Right lobe of liver (tissue), 6 donors: ENCODE measurements around the gene TTC28. TPM values are rescaled to one million over a fixed set of nuclear protein-coding genes. Genes with fewer than 3 reads are reported as not detected.

ENCODE experiments used
- ATAC-seq, 4 donors: fragments of 200-7000 bp; cut with Tn5 transposase; one replicate each; pipeline ENCODE4 v1.9.1; 2020; ENCODE audit warnings: mild to moderate bottlenecking in 4 of 4, moderate library complexity in 4 of 4
- DNase-seq, 3 donors: peaks; one replicate each; pipeline ENCODE4 v3.0.0-alpha.2; 2020
- H3K27ac ChIP-seq, 3 donors: fragments of 200-600 bp; one replicate each; pipeline ENCODE4 v1.8.0; 2022
- H3K27me3 ChIP-seq, 2 donors: fragments of 200-600 bp; one replicate each; pipeline ENCODE4 v1.8.0; 2022
- H3K36me3 ChIP-seq, 4 donors: fragments of 200-600 bp; sonication (generic) in 1 of 4; one replicate each; pipeline versions ENCODE4 v1.5.1 to v1.8.0; 2017 to 2022; ENCODE audit warnings: control low read depth in 1 of 4
- H3K4me1 ChIP-seq, 4 donors: fragments of 200-600 bp; sonication (generic) in 1 of 4; one replicate each; pipeline versions ENCODE4 v1.5.1 to v1.8.0; 2017 to 2022; ENCODE audit warnings: control low read depth in 1 of 4
- H3K4me3 ChIP-seq, 3 donors: fragments of 200-600 bp; one replicate each; pipeline ENCODE4 v1.8.0; 2022
- H3K9me3 ChIP-seq, 4 donors: fragments of 200-600 bp; sonication (generic) in 1 of 4; one replicate each; pipeline versions ENCODE4 v1.5.1 to v1.8.0; 2017 to 2022; ENCODE audit warnings: control low read depth in 1 of 4
- POLR2A ChIP-seq: fragments of 450-650 bp; IDR thresholded peaks from one replicate; pipeline ENCODE4 v1.6.1; 2017; ENCODE audit warnings: antibody characterized with exemption, mild to moderate bottlenecking
- WGBS: methylation state at CpG from one replicate; pipeline ENCODE4 v1.1.6; 2018; ENCODE audit warnings: low coverage, low lambda C conversion rate; ENCODE audit not compliant: insufficient coverage; ENCODE audit errors: missing lambda C conversion rate; 5-methylcytosine and 5-hydroxymethylcytosine counted together
- intact Hi-C, 2 donors: fragments of 100-400 bp; cut with DNase I; formaldehyde crosslinking; loops; one replicate each; pipeline versions ENCODE4 v1.11.2 to v1.14.1; 2022
- total RNA-seq, 6 experiments: library from RNA; depleted of rRNA in 2 of 6; stranded (reverse); fragments of >200 nt in 2 of 6; fragmentation: NEBNext Ultra II Directional in 3 of 6; extraction: Animal tissue kit (Norgen Biotek cat#: 25700) in 3 of 6; gene quantifications; one replicate each; pipeline versions ENCODE4 v1.1.0 to v1.2.4, GENCODE V29; 2016 to 2023
- TF ChIP-seq, protein P1 (sequence below), 4 donors: fragments of 200-600 bp in 3 of 4; fragments of 450-650 bp in 1 of 4; IDR thresholded peaks; one replicate each; pipeline versions ENCODE4 v1.5.1 to v1.8.0; 2016 to 2022; ENCODE audit warnings: antibody characterized with exemption in 4 of 4, mild to moderate bottlenecking in 2 of 4
- donor health status: DM: no; HTN: yes; CAD: no.
- donor health status: DM: no; HTN: no; CAD: no.
- donor health status: DM: no; HTN: no; CAD: no.
- donor health status: DM: no; HTN: yes; CAD: no.
- donor health status: DM: no; HTN: yes; CAD: no.

The TTC28 gene
- total RNA-seq, 6 experiments from 2014 or later = 9.4 to 38.3 (median 15.0) TPM

DNA sequence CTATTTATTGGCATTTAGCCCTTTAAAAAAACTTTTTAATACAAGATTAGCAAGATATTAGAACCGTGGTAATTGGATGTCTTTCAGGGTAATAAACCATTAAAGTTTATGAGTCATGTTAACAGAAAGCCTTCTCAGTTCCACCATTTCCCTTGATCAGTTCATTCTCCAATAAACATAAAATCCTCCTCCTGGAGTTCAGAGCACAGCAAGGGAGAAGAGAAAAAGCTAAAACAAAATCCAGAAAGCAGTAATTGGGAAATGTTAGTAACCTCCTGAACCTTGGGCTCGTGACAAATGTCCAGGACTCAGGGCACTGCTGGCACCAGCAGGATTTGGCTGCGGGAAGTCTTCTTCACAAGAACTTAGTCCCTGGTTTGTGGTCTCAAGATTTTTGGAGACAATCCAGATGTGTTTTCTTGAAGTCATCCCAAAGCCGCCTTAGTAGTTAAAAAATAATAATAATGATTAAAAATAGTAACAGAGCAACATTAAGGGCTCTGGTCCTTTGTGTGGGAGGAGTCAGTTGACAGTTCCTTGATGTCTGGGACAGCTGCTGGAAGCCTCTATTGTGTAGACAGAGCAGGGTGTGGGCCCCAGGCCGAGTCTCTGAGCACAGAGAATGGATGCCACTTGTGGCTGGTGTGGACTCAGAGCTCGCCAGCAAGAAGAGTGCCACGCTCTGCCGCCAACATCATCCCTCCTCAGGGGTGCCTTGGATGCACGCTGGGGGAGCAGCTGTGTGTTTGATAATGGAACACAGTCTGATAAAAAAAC lies 717.2 kb downstream of the TTC28 start:
- WGBS = 10% methylated on average over 3 of the region's 9 CpGs
- Histone ChIP-seq H3K9me3 (no peaks in the 10 kb centered on the region), H3K36me3 (no peaks in the 10 kb centered on the region), H3K27me3 (no peaks in the 10 kb centered on the region), H3K27ac (peak overlapping the region; percentile 56 to 91 (median 90)), H3K4me3 (no peak overlapping the region), H3K4me1 (peaks cover 0 to 50% (median 19%) of the 10 kb centered on the region in 4 donors)
- ATAC-seq = peak; percentile 61 to 78 (median 72)
- TF ChIP-seq, protein P1, sequence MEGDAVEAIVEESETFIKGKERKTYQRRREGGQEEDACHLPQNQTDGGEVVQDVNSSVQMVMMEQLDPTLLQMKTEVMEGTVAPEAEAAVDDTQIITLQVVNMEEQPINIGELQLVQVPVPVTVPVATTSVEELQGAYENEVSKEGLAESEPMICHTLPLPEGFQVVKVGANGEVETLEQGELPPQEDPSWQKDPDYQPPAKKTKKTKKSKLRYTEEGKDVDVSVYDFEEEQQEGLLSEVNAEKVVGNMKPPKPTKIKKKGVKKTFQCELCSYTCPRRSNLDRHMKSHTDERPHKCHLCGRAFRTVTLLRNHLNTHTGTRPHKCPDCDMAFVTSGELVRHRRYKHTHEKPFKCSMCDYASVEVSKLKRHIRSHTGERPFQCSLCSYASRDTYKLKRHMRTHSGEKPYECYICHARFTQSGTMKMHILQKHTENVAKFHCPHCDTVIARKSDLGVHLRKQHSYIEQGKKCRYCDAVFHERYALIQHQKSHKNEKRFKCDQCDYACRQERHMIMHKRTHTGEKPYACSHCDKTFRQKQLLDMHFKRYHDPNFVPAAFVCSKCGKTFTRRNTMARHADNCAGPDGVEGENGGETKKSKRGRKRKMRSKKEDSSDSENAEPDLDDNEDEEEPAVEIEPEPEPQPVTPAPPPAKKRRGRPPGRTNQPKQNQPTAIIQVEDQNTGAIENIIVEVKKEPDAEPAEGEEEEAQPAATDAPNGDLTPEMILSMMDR (IDR thresholded peaks at IDR 0.05) = no peak
- no peak for TF ChIP-seq POLR2A
- peak; percentile 52 to 84 (median 81) for DNase-seq
- intact Hi-C loops = no loop called here

DNA sequence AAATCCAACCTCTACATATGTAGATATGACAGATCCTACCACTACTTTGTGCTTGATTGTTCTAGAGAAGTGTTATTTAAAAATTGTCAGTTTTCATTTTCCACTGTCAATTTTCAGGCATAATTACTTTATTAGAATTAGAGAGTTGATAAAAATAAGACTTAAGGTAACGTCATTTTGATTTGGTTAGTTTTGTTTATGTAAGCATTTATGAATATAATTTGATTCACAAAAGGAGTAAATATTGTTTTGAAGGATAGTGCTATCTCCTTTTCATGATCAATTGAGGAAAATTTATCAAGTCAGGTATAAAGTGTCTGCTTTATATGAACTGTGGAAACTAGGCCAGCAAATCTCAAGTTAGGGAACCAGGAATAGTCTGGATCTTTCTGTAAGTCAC lies 718.0 kb downstream of the TTC28 start:
- peak in 1 of 4 donors; percentile 11 for ATAC-seq
- no peaks in the 10 kb centered on the region for H3K27me3 ChIP-seq
- H3K36me3 ChIP-seq = no peaks in the 10 kb centered on the region
- peak overlapping the region; percentile 56 to 91 (median 90) for H3K27ac ChIP-seq
- peaks cover 0 to 50% (median 19%) of the 10 kb centered on the region in 4 donors for H3K4me1 ChIP-seq
- H3K9me3 ChIP-seq = no peaks in the 10 kb centered on the region
- DNase-seq = no peak
- WGBS = 21% methylated on average over 1 of the region's 1 CpG
- TF ChIP-seq, protein P1 (IDR thresholded peaks at IDR 0.05) = no peak
- TF ChIP-seq POLR2A = no peak
- no peak overlapping the region for H3K4me3 ChIP-seq
- intact Hi-C loops = no loop called here

DNA sequence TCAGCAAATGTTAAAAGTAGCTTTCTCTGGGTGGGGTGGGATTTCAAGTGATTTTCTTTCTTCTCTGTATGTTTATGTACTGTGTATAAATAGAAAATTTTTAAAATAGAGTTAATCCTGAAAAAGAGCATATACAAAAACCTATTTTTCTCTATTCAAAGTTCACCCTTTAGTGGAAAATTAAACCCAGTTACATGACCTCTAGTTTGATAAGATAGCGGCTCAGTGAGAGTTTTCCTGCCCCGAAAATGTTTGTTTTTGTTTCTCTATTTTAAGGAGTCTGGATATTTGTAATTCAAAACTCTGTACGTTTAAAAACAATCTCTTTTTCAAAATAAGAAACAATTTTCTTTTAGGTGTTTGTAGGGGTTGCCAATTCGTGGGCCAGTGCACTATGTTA lies 718.5 kb downstream of the TTC28 start:
- peak overlapping the region; percentile 56 to 91 (median 90) for H3K27ac ChIP-seq
- no peak for DNase-seq
- H3K36me3 ChIP-seq = no peaks in the 10 kb centered on the region
- H3K9me3 ChIP-seq = no peaks in the 10 kb centered on the region
- 11% methylated on average over 4 of the region's 4 CpGs for WGBS
- H3K4me1 ChIP-seq = peaks cover 0 to 50% (median 19%) of the 10 kb centered on the region in 4 donors
- intact Hi-C loops = no loop called here
- peak; percentile 19 to 46 (median 31) for ATAC-seq
- H3K4me3 ChIP-seq = no peak overlapping the region
- no peak for TF ChIP-seq POLR2A
- TF ChIP-seq, protein P1 (IDR thresholded peaks at IDR 0.05) = no peak
- H3K27me3 ChIP-seq = no peaks in the 10 kb centered on the region

DNA sequence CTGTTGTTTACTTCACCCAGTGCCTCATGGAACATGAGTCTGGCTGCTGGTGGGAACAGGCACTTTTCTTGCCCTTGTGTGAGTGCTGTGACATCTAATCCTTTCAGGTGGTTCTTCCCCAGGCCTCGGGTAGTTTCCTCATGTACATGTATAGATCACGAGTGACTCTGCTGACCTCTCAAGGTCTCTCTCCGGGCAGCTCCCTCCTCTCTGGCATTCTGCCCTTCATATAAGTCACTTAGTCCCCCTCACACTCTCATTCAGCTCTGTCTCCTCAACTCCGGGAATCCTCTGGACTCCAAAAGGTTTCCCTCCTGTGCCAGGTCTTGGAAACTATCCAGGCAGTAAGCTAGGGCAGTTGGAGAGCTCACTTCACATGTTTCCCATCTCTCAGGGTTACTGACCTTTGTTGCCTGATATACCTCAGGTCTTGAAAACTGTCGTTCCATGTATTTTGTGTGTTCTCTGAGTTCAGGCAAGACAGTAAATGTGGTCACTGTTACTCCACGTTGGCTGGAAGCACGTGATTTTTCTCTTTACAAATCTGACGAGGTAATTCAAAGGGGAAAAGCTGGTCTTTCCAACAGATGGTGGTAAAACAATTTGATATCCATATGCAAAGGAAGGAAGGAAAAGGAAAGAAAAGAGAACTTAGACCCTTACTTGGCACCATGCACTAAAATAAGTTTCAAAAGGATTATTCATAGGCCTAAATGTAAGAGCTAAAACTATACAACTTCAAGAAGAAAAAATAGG lies 720.1 kb downstream of the TTC28 start:
- Histone ChIP-seq H3K9me3 (no peaks in the 10 kb centered on the region), H3K27ac (peak overlapping the region; percentile 44 to 91 (median 90)), H3K4me3 (no peak overlapping the region), H3K27me3 (no peaks in the 10 kb centered on the region), H3K36me3 (no peaks in the 10 kb centered on the region), H3K4me1 (peaks cover 0 to 50% (median 19%) of the 10 kb centered on the region in 4 donors)
- TF ChIP-seq, protein P1 (IDR thresholded peaks at IDR 0.05) = no peak
- TF ChIP-seq POLR2A = no peak
- DNase-seq (peak in 1 of 3 donors; percentile 84), ATAC-seq (peak; percentile 71 to 80 (median 77))
- 25% methylated on average over 7 of the region's 8 CpGs for WGBS
- intact Hi-C loops = no loop called here
